ENCODE data around the gene ZC2HC1B. TPM values are rescaled to one million over a fixed set of nuclear protein-coding genes. Genes with fewer than 3 reads are reported as not detected.

Gene ZC2HC1B
- total RNA-seq, 3 donors from 2014 or later (not counting 1 experiment from before 2014, with no cell fraction given) = not detected

DNA sequence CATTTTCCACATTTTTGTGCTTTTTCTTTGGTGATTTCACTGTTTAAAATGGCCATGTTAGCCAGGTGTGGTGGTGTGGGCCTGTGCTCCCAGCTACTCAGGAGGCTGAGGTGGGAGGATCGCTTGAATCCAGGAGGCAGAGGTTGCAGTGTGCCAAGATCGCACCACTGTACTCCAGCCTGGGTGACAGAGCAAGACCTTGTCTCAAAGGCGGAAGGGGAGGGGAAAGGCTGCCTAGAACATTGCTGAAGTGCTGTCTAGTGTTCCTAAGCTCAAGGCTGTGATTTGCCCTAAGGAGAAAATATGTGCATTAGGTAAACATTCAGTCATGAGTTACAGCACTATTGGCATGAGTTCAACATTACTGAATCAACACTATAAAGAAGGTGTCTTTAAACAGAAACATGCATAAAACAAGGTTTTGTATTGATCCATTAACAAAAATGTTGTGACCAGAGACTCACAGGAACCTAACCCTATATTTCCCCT is 14.0 kb downstream of the ZC2HC1B start:
- H3K27ac ChIP-seq (ENCODE audit: low read length) = no peak overlapping the region
- H3K27me3 ChIP-seq (ENCODE audit: control insufficient read depth, insufficient read depth, low read length) = no peaks in the 10 kb centered on the region
- Mint-ChIP-seq H3K27ac (no peak overlapping the region), H3K4me3 (no peak overlapping the region), H3K9me3 (no peaks in the 10 kb centered on the region), H3K36me3 (peaks cover 8% of the 10 kb centered on the region), H3K27me3 (ENCODE audit: low read depth in 2 of 2) (no peaks in the 10 kb centered on the region), H3K4me1 (peaks cover 4% of the 10 kb centered on the region in 2 donors)
- ATAC-seq (no peak), DNase-seq (no peak)
- H3K4me1 ChIP-seq (ENCODE audit: control insufficient read depth, insufficient read depth, low read length) = no peaks in the 10 kb centered on the region
- 95% methylated on average over 3 of the region's 3 CpGs for WGBS (ENCODE audit: insufficient coverage)
- no peaks in the 10 kb centered on the region for H3K36me3 ChIP-seq (ENCODE audit: control insufficient read depth, insufficient read depth, low read length)
- intact Hi-C loops (cut with micrococcal nuclease) = no loop called here
- no peak overlapping the region for H3K4me3 ChIP-seq (ENCODE audit: low read length)
- TF ChIP-seq, protein P1, sequence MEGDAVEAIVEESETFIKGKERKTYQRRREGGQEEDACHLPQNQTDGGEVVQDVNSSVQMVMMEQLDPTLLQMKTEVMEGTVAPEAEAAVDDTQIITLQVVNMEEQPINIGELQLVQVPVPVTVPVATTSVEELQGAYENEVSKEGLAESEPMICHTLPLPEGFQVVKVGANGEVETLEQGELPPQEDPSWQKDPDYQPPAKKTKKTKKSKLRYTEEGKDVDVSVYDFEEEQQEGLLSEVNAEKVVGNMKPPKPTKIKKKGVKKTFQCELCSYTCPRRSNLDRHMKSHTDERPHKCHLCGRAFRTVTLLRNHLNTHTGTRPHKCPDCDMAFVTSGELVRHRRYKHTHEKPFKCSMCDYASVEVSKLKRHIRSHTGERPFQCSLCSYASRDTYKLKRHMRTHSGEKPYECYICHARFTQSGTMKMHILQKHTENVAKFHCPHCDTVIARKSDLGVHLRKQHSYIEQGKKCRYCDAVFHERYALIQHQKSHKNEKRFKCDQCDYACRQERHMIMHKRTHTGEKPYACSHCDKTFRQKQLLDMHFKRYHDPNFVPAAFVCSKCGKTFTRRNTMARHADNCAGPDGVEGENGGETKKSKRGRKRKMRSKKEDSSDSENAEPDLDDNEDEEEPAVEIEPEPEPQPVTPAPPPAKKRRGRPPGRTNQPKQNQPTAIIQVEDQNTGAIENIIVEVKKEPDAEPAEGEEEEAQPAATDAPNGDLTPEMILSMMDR (IDR thresholded peaks at IDR 0.05) = no peak
- no peaks in the 10 kb centered on the region for H3K9me3 ChIP-seq (ENCODE audit: control insufficient read depth, insufficient read depth, low read length)

DNA sequence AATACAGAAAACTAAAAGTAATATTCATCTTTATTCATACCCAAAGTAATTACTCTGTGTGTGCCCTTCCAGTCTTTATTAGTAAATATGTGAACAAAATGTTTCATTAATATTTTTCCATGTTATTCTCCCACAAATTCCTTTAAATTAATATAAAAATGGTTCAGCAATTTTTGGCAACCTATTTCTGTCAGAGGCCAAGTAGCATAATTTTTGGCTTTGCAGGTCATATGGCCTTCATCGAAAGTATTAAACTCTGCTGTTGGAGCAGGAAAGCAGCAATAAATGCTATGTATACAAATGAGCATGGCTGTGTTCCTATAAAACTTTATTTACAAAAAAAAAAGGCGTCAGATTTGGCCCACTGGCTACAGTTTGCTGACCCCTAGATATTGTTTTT is 16.1 kb downstream of the ZC2HC1B start:
- Mint-ChIP-seq H3K27ac (no peak overlapping the region), H3K27me3 (ENCODE audit: low read depth in 2 of 2) (no peaks in the 10 kb centered on the region), H3K4me1 (no peaks in the 10 kb centered on the region), H3K36me3 (peaks cover 3% of the 10 kb centered on the region), H3K9me3 (no peaks in the 10 kb centered on the region), H3K4me3 (no peak overlapping the region)
- intact Hi-C loops (cut with micrococcal nuclease) = no loop called here
- no peaks in the 10 kb centered on the region for H3K27me3 ChIP-seq (ENCODE audit: control insufficient read depth, insufficient read depth, low read length)
- 93% methylated on average over 1 of the region's 2 CpGs for WGBS (ENCODE audit: insufficient coverage)
- TF ChIP-seq, protein P1 (IDR thresholded peaks at IDR 0.05) = no peak
- DNase-seq (no peak), ATAC-seq (no peak)
- no peaks in the 10 kb centered on the region for H3K9me3 ChIP-seq (ENCODE audit: control insufficient read depth, insufficient read depth, low read length)
- no peaks in the 10 kb centered on the region for H3K4me1 ChIP-seq (ENCODE audit: control insufficient read depth, insufficient read depth, low read length)
- no peak overlapping the region for H3K27ac ChIP-seq (ENCODE audit: low read length)
- H3K4me3 ChIP-seq (ENCODE audit: low read length) = no peak overlapping the region
- no peaks in the 10 kb centered on the region for H3K36me3 ChIP-seq (ENCODE audit: control insufficient read depth, insufficient read depth, low read length)

DNA sequence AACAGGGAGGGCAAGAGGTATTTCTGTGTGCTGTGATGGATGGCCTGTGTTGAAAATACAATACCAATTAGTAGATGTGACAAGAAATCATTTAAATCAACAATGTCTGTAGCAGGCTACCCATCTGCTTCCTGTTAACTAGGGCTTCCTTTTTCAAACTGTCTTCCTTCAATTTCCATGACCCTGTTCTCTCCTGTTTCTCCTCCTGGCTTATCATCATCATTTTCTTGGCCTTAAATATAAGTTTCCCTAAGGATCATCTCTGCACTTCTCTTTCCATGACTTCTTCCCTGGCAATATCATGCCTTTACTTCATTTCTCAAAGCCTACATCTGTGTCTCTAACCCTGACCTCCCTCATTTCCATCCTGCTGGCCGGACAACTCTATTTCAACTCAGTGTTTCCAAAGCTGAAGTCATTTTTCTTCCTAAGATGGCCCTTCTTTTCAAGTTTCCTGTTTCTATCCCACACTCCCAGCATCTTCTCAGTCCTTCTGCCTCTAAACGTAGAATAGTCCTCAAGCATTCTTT is 18.2 kb downstream of the ZC2HC1B start:
- intact Hi-C loops (cut with micrococcal nuclease) = no loop called here
- no peaks in the 10 kb centered on the region for H3K27me3 ChIP-seq (ENCODE audit: control insufficient read depth, insufficient read depth, low read length)
- Mint-ChIP-seq H3K4me3 (no peak overlapping the region), H3K36me3 (no peaks in the 10 kb centered on the region), H3K27me3 (ENCODE audit: low read depth in 2 of 2) (no peaks in the 10 kb centered on the region), H3K9me3 (no peaks in the 10 kb centered on the region), H3K27ac (no peak overlapping the region), H3K4me1 (no peaks in the 10 kb centered on the region)
- 91% methylated on average over 2 of the region's 2 CpGs for WGBS (ENCODE audit: insufficient coverage)
- no peak overlapping the region for H3K27ac ChIP-seq (ENCODE audit: low read length)
- H3K9me3 ChIP-seq (ENCODE audit: control insufficient read depth, insufficient read depth, low read length) = no peaks in the 10 kb centered on the region
- no peak overlapping the region for H3K4me3 ChIP-seq (ENCODE audit: low read length)
- no peak for ATAC-seq
- TF ChIP-seq, protein P1 (IDR thresholded peaks at IDR 0.05) = no peak
- no peaks in the 10 kb centered on the region for H3K36me3 ChIP-seq (ENCODE audit: control insufficient read depth, insufficient read depth, low read length)
- no peaks in the 10 kb centered on the region for H3K4me1 ChIP-seq (ENCODE audit: control insufficient read depth, insufficient read depth, low read length)
- DNase-seq = no peak

Measured in natural killer cell (primary cell).